Natural killer cell (primary cell): Measurements from ENCODE around the gene NLRP4. TPM values are rescaled to one million over a fixed set of nuclear protein-coding genes. Genes with fewer than 3 reads are reported as not detected.

Experiments
- ATAC-seq, 3 donors: fragments of 150-1000 bp in 2 of 3; fragments of 200-7000 bp in 1 of 3; cut with Tn5 transposase; 1 replicate in 1 of 3; 2 replicates in 2 of 3; pipeline ENCODE4 v1.10.0; 2021; ENCODE audit warnings: mild to moderate bottlenecking in 2 of 3, moderate library complexity in 2 of 3
- DNase-seq, 2 donors: peaks; one replicate each; pipeline versions ENCODE4 v3.0.0 to v3.0.0-alpha.2; 2013 to 2021; ENCODE audit warnings: mixed read lengths in 1 of 2
- H3K27ac ChIP-seq: one replicate; pipeline ENCODE4 v1.5.1; 2013; ENCODE audit warnings: mild to moderate bottlenecking, low read length
- H3K27me3 ChIP-seq: one replicate; pipeline ENCODE4 v1.6.1; 2013; ENCODE audit warnings: low read length; ENCODE audit not compliant: control insufficient read depth, insufficient read depth
- H3K36me3 ChIP-seq: one replicate; pipeline ENCODE4 v1.6.1; 2013; ENCODE audit warnings: low read length; ENCODE audit not compliant: control insufficient read depth, insufficient read depth
- H3K4me1 ChIP-seq: one replicate; pipeline ENCODE4 v1.6.1; 2013; ENCODE audit warnings: low read length; ENCODE audit not compliant: control insufficient read depth, insufficient read depth
- H3K4me3 ChIP-seq: one replicate; pipeline ENCODE4 v1.5.1; 2013; ENCODE audit warnings: low read length
- H3K9me3 ChIP-seq: one replicate; pipeline ENCODE4 v1.6.1; 2013; ENCODE audit warnings: low read length; ENCODE audit not compliant: control insufficient read depth, insufficient read depth
- H3K27ac Mint-ChIP-seq, 2 donors: one replicate each; pipeline ENCODE4 v1.8.0; 2022; ENCODE audit warnings: mild to moderate bottlenecking in 2 of 2, mixed read lengths in 2 of 2, moderate library complexity in 1 of 2
- H3K27me3 Mint-ChIP-seq, 2 donors: one replicate each; pipeline ENCODE4 v1.8.0; 2022; ENCODE audit warnings: low read depth in 2 of 2, mixed read lengths in 2 of 2
- H3K36me3 Mint-ChIP-seq: one replicate; pipeline ENCODE4 v1.8.0; 2022; ENCODE audit warnings: mixed read lengths
- H3K4me1 Mint-ChIP-seq, 2 donors: one replicate each; pipeline ENCODE4 v1.8.0; 2022; ENCODE audit warnings: mixed read lengths in 2 of 2
- H3K4me3 Mint-ChIP-seq: one replicate; pipeline ENCODE4 v1.8.0; 2022; ENCODE audit warnings: mild to moderate bottlenecking, moderate library complexity, mixed read lengths
- H3K9me3 Mint-ChIP-seq, 2 donors: one replicate each; pipeline ENCODE4 v1.8.0; 2022; ENCODE audit warnings: mixed read lengths in 2 of 2
- WGBS: methylation state at CpG from one replicate; pipeline ENCODE4 v1.1.7; 2013; ENCODE audit warnings: missing lambda C conversion rate; ENCODE audit not compliant: insufficient coverage; 5-methylcytosine and 5-hydroxymethylcytosine counted together
- intact Hi-C: fragments of 100-400 bp; cut with micrococcal nuclease; formaldehyde crosslinking; loops from one replicate; pipeline ENCODE4 v1.14.2; 2022
- total RNA-seq, 4 donors: library from RNA; stranded (reverse); fragments of 120-200 nt in 1 of 4; gene quantifications; one replicate each; pipeline versions ENCODE4 v1.2.3 to v1.2.4, GENCODE V29; 2013 to 2022
- TF ChIP-seq, protein P1 (sequence below): fragments of 200-600 bp; IDR thresholded peaks from one replicate; pipeline ENCODE4 v1.8.0; 2022; ENCODE audit warnings: antibody characterized with exemption

The NLRP4 gene
- total RNA-seq, 3 donors from 2014 or later (not counting 1 experiment from before 2014, with no cell fraction given): not detected

GRCh38 chr19:55809381-55810058, 26.8 kb upstream of the NLRP4 start:
- Histone ChIP-seq H3K27me3 (no peaks in the 10 kb centered on the region), H3K9me3 (no peaks in the 10 kb centered on the region), H3K27ac (no peak overlapping the region), H3K36me3 (no peaks in the 10 kb centered on the region), H3K4me3 (no peak overlapping the region), H3K4me1 (no peaks in the 10 kb centered on the region)
- Mint-ChIP-seq H3K27ac (no peak overlapping the region), H3K27me3 (peaks cover 0 to 17% of the 10 kb centered on the region in 2 donors), H3K4me1 (peaks cover 0 to 5% of the 10 kb centered on the region in 2 donors), H3K9me3 (peaks cover 2 to 4% of the 10 kb centered on the region in 2 donors), H3K4me3 (no peak overlapping the region), H3K36me3 (no peaks in the 10 kb centered on the region)
- TF ChIP-seq, protein P1, sequence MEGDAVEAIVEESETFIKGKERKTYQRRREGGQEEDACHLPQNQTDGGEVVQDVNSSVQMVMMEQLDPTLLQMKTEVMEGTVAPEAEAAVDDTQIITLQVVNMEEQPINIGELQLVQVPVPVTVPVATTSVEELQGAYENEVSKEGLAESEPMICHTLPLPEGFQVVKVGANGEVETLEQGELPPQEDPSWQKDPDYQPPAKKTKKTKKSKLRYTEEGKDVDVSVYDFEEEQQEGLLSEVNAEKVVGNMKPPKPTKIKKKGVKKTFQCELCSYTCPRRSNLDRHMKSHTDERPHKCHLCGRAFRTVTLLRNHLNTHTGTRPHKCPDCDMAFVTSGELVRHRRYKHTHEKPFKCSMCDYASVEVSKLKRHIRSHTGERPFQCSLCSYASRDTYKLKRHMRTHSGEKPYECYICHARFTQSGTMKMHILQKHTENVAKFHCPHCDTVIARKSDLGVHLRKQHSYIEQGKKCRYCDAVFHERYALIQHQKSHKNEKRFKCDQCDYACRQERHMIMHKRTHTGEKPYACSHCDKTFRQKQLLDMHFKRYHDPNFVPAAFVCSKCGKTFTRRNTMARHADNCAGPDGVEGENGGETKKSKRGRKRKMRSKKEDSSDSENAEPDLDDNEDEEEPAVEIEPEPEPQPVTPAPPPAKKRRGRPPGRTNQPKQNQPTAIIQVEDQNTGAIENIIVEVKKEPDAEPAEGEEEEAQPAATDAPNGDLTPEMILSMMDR: no peak
- WGBS: 36% methylated on average over 20 of the region's 20 CpGs
- intact Hi-C loops: loop anchor here (10.0 kb wide), 1 partner anchor 175 kb away; no protein-coding TSS in a partner anchor
- DNase-seq (peak in 1 of 2 donors; percentile 57), ATAC-seq (peak in 1 of 3 donors; percentile 50)

- no peak for DNase-seq
- Histone ChIP-seq H3K9me3 (no peaks in the 10 kb centered on the region), H3K36me3 (no peaks in the 10 kb centered on the region), H3K4me1 (no peaks in the 10 kb centered on the region), H3K27ac (no peak overlapping the region), H3K27me3 (no peaks in the 10 kb centered on the region), H3K4me3 (no peak overlapping the region)
- peaks cover under 1 to 4% of the 10 kb centered on the region in 2 donors for H3K9me3 Mint-ChIP-seq
- no peak for ATAC-seq
- TF ChIP-seq, protein P1: no peak
- intact Hi-C loops: no loop called here
- no peak overlapping the region for H3K4me3 Mint-ChIP-seq
- H3K27ac Mint-ChIP-seq: no peak overlapping the region
- 71% methylated on average over 1 of the region's 3 CpGs for WGBS
- H3K4me1 Mint-ChIP-seq: peaks cover 0 to 5% of the 10 kb centered on the region in 2 donors
- H3K27me3 Mint-ChIP-seq: peaks cover 0 to 16% of the 10 kb centered on the region in 2 donors
- H3K36me3 Mint-ChIP-seq: no peaks in the 10 kb centered on the region
Measured at GRCh38 chr19:55811340-55811739, 25.0 kb upstream of the NLRP4 start.

DNA sequence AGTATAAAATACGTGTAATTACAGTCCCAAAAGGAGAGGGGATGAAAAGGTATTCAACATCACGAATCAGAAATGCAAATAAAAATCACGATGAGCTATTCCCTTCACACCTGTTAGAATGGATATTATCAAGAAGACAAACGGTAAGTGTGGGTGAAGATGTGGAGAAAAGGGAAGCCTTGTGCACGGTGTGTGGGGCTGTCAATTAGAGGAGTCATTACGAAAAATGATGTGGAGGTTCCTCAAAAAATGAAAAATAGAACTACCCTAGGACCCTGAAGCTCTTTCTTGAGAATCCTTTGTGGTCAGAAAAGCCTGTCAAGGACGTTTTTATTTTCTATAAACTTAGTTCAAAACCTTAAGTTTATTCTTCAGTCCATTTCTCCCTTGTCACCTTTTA, 23.9 kb upstream of the NLRP4 start:
- no peaks in the 10 kb centered on the region for H3K36me3 ChIP-seq
- intact Hi-C loops: no loop called here
- 61% methylated on average over 7 of the region's 7 CpGs for WGBS
- H3K27me3 ChIP-seq: no peaks in the 10 kb centered on the region
- no peak overlapping the region for H3K4me3 Mint-ChIP-seq
- H3K9me3 ChIP-seq: no peaks in the 10 kb centered on the region
- H3K9me3 Mint-ChIP-seq: no peaks in the 10 kb centered on the region
- TF ChIP-seq, protein P1: no peak
- no peaks in the 10 kb centered on the region for H3K36me3 Mint-ChIP-seq
- H3K4me1 ChIP-seq: no peaks in the 10 kb centered on the region
- no peak for ATAC-seq
- no peak overlapping the region for H3K4me3 ChIP-seq
- H3K27me3 Mint-ChIP-seq: peaks cover 0 to 12% of the 10 kb centered on the region in 2 donors
- no peak overlapping the region for H3K27ac ChIP-seq
- H3K27ac Mint-ChIP-seq: no peak overlapping the region
- DNase-seq: no peak
- peaks cover 0 to 5% of the 10 kb centered on the region in 2 donors for H3K4me1 Mint-ChIP-seq

GRCh38 chr19:55813906-55814305, 22.4 kb upstream of the NLRP4 start:
- H3K4me1 ChIP-seq: no peaks in the 10 kb centered on the region
- no peak for DNase-seq
- H3K4me3 Mint-ChIP-seq: no peak overlapping the region
- H3K4me1 Mint-ChIP-seq: peaks cover 0 to 5% of the 10 kb centered on the region in 2 donors
- H3K9me3 ChIP-seq: no peaks in the 10 kb centered on the region
- no peaks in the 10 kb centered on the region for H3K36me3 Mint-ChIP-seq
- ATAC-seq: no peak
- intact Hi-C loops: no loop called here
- H3K36me3 ChIP-seq: no peaks in the 10 kb centered on the region
- no peak overlapping the region for H3K4me3 ChIP-seq
- TF ChIP-seq, protein P1: no peak
- H3K27me3 ChIP-seq: no peaks in the 10 kb centered on the region
- H3K27ac ChIP-seq: no peak overlapping the region
- H3K9me3 Mint-ChIP-seq: no peaks in the 10 kb centered on the region
- 94% methylated on average over 5 of the region's 5 CpGs for WGBS
- peaks cover 0 to 12% of the 10 kb centered on the region in 2 donors for H3K27me3 Mint-ChIP-seq
- no peak overlapping the region for H3K27ac Mint-ChIP-seq
